ENCODE measurements around the gene OR6N1. TPM values are rescaled to one million over a fixed set of nuclear protein-coding genes. Genes with fewer than 3 reads are reported as not detected.

Gene OR6N1, protein sequence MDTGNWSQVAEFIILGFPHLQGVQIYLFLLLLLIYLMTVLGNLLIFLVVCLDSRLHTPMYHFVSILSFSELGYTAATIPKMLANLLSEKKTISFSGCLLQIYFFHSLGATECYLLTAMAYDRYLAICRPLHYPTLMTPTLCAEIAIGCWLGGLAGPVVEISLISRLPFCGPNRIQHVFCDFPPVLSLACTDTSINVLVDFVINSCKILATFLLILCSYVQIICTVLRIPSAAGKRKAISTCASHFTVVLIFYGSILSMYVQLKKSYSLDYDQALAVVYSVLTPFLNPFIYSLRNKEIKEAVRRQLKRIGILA
- polyA plus RNA-seq (2013, experiment 1 of 2), result not detected
- polyA plus RNA-seq (2013, experiment 2 of 2), result not detected

DNA sequence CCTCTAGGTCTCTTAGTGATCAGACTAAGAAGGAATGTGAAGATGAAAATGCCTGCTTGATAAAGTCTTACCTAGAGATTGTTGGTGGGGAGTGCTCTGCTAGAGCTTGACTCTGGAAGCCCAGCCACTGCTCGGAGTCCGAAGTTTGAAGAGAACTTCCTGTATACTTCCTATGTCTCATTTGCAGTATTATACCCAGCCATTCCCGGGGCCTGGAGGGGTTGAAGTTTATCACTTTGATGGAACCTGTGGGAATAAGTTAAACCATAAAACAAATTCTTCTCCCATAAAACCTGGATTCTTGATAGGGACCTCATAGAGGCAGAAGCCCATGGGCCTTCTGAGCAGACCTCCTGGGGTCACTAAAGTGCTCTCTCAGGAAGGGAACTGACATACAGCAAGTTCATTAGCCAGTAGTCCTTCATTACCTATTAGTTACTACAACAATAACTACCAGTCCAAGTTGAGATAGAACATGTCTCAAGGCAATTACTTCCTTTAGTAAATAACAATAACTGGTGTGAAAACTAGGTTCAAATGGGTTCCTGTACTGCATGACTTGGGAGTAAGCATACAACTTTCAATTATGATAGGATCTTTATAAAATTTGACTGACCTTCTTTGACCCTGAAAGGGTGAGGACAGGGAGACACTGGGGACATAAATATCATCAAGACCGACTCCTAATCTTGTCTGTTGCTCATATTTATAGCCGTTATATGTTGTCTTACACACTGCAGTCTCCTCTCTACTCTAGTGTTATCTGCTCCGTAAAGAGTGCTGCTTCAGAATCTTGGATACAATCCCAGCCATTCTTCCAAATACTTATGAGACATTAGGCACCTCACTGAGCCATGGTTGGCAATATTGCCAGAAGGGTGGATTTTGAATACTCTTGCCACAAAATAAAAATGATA, at the start of gene OR6N1:
Gene OR6N1 (minus strand): TSS at position 246 of the 917 bp plus-strand sequence. CDS start 5,513 bp downstream, outside the sequence.
- no peaks in the 10 kb centered on the region for H3K4me1 ChIP-seq (ENCODE audit: insufficient read depth, low read length)
- no peaks in the 10 kb centered on the region for H3K9me3 ChIP-seq (ENCODE audit: insufficient read depth, low read depth, low read length)
- WGBS, result 91% methylated on average over 5 of the region's 6 CpGs
- H3K36me3 ChIP-seq (ENCODE audit: insufficient read depth, low read length), result no peaks in the 10 kb centered on the region
- no peaks in the 10 kb centered on the region for H3K27me3 ChIP-seq (ENCODE audit: insufficient read depth, low read length)
- no peak within 1 kb of the TSS for H3K27ac ChIP-seq (ENCODE audit: low read depth, low read length)
- H3K4me3 ChIP-seq (ENCODE audit: low read length), result no peak within 1 kb of the TSS
- no peak within 1 kb of the TSS for H3K9ac ChIP-seq (ENCODE audit: low read depth, low read length)

DNA sequence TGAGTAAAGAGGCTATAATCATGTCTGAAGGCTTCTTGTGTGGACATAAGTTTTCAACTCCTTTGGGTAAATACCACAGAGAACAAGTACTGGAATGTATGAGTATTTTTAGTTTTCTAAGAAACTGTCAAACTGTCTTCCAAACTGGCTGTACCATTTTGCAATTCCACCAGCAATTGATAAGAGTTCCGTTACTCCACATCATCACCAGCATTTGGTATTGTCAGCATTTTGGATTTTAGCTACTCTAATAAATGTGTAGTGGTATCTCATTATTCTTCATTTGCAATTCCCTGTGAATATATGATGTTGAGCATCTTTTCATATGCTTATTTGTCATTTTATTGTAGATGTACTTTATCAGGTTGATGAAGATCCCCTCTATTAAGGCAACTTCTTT, 49.7 kb upstream of the OR6N1 start:
- H3K36me3 ChIP-seq (ENCODE audit: insufficient read depth, low read length), result no peaks in the 10 kb centered on the region
- H3K4me3 ChIP-seq (ENCODE audit: low read length), result no peak overlapping the region
- no peaks in the 10 kb centered on the region for H3K27me3 ChIP-seq (ENCODE audit: insufficient read depth, low read length)
- H3K4me1 ChIP-seq (ENCODE audit: insufficient read depth, low read length), result no peaks in the 10 kb centered on the region
- no peak overlapping the region for H3K27ac ChIP-seq (ENCODE audit: low read depth, low read length)
- no peak overlapping the region for H3K9ac ChIP-seq (ENCODE audit: low read depth, low read length)
- H3K9me3 ChIP-seq (ENCODE audit: insufficient read depth, low read depth, low read length), result no peaks in the 10 kb centered on the region
- no CpG with 5 or more reads among the region's 1 CpG for WGBS

DNA sequence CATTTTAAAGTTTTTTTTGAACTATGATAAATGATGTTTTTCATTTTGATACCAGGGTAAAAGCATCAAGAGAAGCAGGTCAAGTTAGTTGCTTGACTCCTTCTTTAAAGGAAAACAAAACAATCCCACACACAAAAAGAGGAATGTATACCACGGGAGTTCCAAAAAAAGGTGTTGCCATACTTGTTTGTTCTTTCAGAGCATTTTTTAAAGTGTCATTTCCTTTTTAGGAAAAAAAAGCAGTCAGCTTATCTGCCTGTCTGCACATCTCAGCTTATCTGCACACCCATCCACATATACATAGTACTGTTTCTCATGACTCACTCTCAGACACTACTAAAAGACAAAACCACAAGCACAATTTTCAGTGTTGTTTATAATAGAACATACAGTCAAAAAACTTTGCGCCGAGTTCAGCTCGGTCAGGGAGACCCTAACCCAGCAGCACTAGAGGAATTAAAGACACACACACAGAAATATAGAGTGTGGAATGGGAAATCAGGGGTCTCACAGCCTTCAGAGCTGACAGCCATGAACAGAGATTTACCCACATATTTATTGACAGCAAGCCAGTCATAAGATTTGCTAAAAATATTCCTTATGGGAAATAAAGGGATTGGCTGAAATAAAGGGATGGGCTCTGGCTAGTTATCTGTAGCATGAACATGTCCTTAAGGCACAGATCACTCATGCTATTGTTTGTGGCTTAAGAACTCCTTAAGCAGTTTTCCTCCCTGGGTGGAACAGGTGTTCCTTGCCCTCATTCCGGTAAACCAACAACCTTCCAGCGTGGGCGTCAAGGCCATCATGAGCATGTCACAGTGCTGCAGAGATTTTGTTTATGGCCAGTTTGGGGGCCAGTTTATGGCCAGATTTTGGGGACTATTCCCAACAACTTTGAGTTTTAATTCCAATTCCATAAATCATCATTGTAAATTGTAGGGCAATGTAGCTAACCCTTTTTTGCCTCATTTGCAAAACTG, 47.8 kb upstream of the OR6N1 start:
- Histone ChIP-seq H3K27ac (ENCODE audit: low read depth, low read length) (no peak overlapping the region), H3K27me3 (ENCODE audit: insufficient read depth, low read length) (no peaks in the 10 kb centered on the region), H3K9me3 (ENCODE audit: insufficient read depth, low read depth, low read length) (no peaks in the 10 kb centered on the region), H3K9ac (ENCODE audit: low read depth, low read length) (no peak overlapping the region), H3K36me3 (ENCODE audit: insufficient read depth, low read length) (no peaks in the 10 kb centered on the region), H3K4me1 (ENCODE audit: insufficient read depth, low read length) (no peaks in the 10 kb centered on the region), H3K4me3 (ENCODE audit: low read length) (no peak overlapping the region)
- WGBS, result 85% methylated on average over 4 of the region's 7 CpGs

DNA sequence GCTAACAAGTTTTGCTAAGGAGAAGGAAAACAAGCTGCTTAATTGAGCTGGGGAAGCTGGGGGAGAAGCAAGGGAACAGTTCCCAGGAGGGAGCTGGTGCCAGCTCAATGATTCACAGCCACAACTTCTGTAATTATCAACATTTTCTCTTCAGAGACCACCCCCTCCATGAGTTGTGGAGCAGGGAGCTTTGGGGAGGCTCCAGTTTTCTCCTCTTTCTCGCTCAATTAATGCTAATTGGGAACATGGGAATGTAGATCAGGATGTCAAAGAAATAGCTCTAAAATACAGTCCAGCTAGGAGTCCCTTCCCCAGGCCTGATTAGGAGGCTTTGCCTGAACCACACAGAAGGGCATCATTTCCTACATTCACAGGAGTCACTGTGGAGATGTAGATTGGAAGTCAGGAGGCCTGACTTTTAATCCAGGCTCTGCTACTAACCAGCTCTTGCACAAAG, 47.0 kb upstream of the OR6N1 start:
- Histone ChIP-seq H3K4me3 (ENCODE audit: low read length) (no peak overlapping the region), H3K27ac (ENCODE audit: low read depth, low read length) (no peak overlapping the region), H3K9me3 (ENCODE audit: insufficient read depth, low read depth, low read length) (no peaks in the 10 kb centered on the region), H3K36me3 (ENCODE audit: insufficient read depth, low read length) (no peaks in the 10 kb centered on the region), H3K4me1 (ENCODE audit: insufficient read depth, low read length) (no peaks in the 10 kb centered on the region), H3K27me3 (ENCODE audit: insufficient read depth, low read length) (no peaks in the 10 kb centered on the region), H3K9ac (ENCODE audit: low read depth, low read length) (no peak overlapping the region)
- WGBS, result no CpG with 5 or more reads among the region's 1 CpG

DNA sequence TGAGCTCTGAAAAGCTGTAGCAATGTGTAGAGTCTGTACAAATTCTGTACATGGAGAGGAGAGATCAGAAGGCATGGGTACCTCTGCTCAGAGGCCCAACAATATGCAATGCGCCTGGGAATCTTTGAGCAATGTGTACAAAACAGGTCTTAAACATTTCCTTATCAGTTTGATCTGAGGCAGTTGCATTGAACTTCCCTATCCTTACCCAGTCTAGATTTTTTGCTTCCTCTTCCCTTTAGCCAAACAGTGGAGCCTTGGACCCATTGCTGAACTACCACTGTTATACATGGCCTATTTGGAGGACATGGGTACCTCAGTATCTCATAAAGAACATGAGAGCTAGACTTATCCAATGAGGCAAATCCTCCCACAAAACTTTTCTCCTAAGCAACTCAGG, 46.6 kb upstream of the OR6N1 start:
- Histone ChIP-seq H3K4me3 (ENCODE audit: low read length) (no peak overlapping the region), H3K27ac (ENCODE audit: low read depth, low read length) (no peak overlapping the region), H3K9ac (ENCODE audit: low read depth, low read length) (no peak overlapping the region), H3K9me3 (ENCODE audit: insufficient read depth, low read depth, low read length) (no peaks in the 10 kb centered on the region), H3K4me1 (ENCODE audit: insufficient read depth, low read length) (no peaks in the 10 kb centered on the region), H3K27me3 (ENCODE audit: insufficient read depth, low read length) (no peaks in the 10 kb centered on the region), H3K36me3 (ENCODE audit: insufficient read depth, low read length) (no peaks in the 10 kb centered on the region)
- WGBS, result 91% methylated on average over 1 of the region's 1 CpG

DNA sequence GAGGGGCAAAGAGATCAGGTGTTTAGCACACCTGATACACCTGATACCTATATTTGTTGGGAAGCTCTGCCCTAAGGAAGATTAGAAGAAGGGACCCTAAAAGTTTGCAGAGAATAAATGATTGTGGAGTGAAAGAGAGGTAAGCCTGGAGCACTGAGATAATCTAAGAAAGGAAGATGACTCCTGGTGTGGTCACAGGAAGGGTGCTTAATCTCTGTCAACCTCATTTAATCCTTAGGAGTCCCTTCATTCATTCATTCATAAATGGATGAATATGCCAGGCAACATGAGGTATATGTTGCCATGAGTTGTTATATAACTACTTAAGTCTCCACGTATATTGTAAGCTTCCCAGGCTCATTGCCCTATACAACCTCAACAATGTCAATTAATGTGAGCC, 43.0 kb upstream of the OR6N1 start:
- Histone ChIP-seq H3K4me3 (ENCODE audit: low read length) (no peak overlapping the region), H3K9me3 (ENCODE audit: insufficient read depth, low read depth, low read length) (no peaks in the 10 kb centered on the region), H3K27me3 (ENCODE audit: insufficient read depth, low read length) (no peaks in the 10 kb centered on the region), H3K36me3 (ENCODE audit: insufficient read depth, low read length) (no peaks in the 10 kb centered on the region), H3K4me1 (ENCODE audit: insufficient read depth, low read length) (no peaks in the 10 kb centered on the region), H3K9ac (ENCODE audit: low read depth, low read length) (no peak overlapping the region), H3K27ac (ENCODE audit: low read depth, low read length) (no peak overlapping the region)
- no CpG with 5 or more reads among the region's 1 CpG for WGBS

DNA sequence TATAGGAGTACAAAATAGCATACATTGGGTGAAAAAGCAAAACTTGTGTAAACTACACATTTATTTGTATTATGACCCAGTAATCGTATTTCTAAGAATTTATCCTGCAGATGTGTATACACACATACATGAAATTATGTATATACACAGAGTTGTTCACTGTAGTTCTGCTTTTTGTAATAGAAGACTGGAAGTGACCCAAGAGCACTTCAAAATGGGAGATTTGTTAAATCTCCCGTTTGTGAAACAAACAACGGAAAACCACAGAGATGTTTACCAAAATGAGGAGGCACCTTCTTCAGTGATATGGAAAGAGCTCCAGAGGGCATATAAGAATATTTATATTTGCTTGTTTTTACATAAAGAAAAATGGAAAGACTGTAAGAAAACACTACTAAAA, 41.2 kb upstream of the OR6N1 start:
- H3K27me3 ChIP-seq (ENCODE audit: insufficient read depth, low read length), result no peaks in the 10 kb centered on the region
- no peak overlapping the region for H3K27ac ChIP-seq (ENCODE audit: low read depth, low read length)
- WGBS, result 83% methylated on average over 2 of the region's 3 CpGs
- H3K4me1 ChIP-seq (ENCODE audit: insufficient read depth, low read length), result no peaks in the 10 kb centered on the region
- no peak overlapping the region for H3K4me3 ChIP-seq (ENCODE audit: low read length)
- no peaks in the 10 kb centered on the region for H3K9me3 ChIP-seq (ENCODE audit: insufficient read depth, low read depth, low read length)
- no peak overlapping the region for H3K9ac ChIP-seq (ENCODE audit: low read depth, low read length)
- no peaks in the 10 kb centered on the region for H3K36me3 ChIP-seq (ENCODE audit: insufficient read depth, low read length)

DNA sequence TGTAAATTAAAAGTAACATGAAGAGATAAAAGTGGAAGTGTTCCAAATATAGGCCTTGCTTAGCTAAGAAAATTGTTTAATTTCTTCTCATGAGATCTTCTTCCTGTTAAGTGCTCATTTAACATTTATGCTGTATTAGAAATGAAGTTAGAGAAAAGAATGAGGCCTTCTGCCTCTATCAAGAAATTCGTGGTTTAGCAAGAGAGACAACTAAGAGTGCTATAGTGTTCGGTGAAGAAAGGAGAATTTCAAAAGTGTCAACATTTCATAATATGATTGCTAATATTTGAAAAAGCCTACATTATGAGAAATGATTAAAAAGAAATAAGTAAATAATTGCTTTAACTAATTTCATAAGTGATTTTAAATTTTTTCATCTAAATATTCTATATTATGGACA, 40.3 kb upstream of the OR6N1 start:
- 100% methylated on average over 2 of the region's 2 CpGs for WGBS
- H3K27ac ChIP-seq (ENCODE audit: low read depth, low read length), result no peak overlapping the region
- H3K27me3 ChIP-seq (ENCODE audit: insufficient read depth, low read length), result no peaks in the 10 kb centered on the region
- H3K4me1 ChIP-seq (ENCODE audit: insufficient read depth, low read length), result no peaks in the 10 kb centered on the region
- no peak overlapping the region for H3K9ac ChIP-seq (ENCODE audit: low read depth, low read length)
- H3K36me3 ChIP-seq (ENCODE audit: insufficient read depth, low read length), result no peaks in the 10 kb centered on the region
- H3K9me3 ChIP-seq (ENCODE audit: insufficient read depth, low read depth, low read length), result no peaks in the 10 kb centered on the region
- no peak overlapping the region for H3K4me3 ChIP-seq (ENCODE audit: low read length)

DNA sequence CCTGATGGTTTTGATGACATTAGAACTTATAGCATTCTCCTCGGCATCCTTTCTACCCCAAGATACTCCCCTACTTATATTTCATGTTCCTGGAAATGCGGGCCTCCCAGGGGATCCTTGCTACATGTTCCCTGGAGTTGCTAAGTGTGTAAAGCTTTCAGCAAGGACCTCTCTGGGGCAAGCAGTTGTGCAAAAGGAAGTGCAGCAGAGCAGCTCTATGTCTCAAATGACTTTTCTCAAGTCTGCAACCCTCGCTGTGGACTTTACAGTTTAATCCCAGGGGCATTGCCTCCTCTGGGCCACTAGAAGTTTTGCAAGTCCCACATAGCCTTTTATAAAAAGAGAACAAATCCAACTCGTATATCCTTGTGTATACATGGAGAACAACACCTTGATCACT, 38.3 kb upstream of the OR6N1 start:
- no peak overlapping the region for H3K9ac ChIP-seq (ENCODE audit: low read depth, low read length)
- H3K4me3 ChIP-seq (ENCODE audit: low read length), result no peak overlapping the region
- no peaks in the 10 kb centered on the region for H3K4me1 ChIP-seq (ENCODE audit: insufficient read depth, low read length)
- H3K27ac ChIP-seq (ENCODE audit: low read depth, low read length), result no peak overlapping the region
- no peaks in the 10 kb centered on the region for H3K27me3 ChIP-seq (ENCODE audit: insufficient read depth, low read length)
- H3K36me3 ChIP-seq (ENCODE audit: insufficient read depth, low read length), result no peaks in the 10 kb centered on the region
- 94% methylated on average over 4 of the region's 4 CpGs for WGBS
- H3K9me3 ChIP-seq (ENCODE audit: insufficient read depth, low read depth, low read length), result no peaks in the 10 kb centered on the region

DNA sequence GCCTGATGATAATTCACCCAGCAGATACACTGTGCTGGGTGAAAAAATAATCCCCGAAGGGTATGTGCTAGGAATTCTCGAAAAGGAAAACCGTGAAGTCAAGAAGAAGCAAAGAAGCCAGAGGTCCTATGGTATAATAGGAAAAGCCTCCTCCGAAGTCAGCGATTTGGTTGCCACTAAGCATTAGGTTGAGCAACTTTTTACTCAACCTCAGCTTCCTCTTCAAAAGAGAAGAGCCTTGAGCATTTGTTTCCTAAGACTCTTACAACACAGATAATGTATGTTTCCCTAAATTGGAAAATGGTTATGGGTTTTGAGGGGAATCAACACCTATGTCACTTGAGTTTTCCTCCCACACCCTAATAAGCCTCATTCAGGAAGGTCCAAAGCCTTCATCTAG, 37.9 kb upstream of the OR6N1 start:
- Histone ChIP-seq H3K27ac (ENCODE audit: low read depth, low read length) (no peak overlapping the region), H3K36me3 (ENCODE audit: insufficient read depth, low read length) (no peaks in the 10 kb centered on the region), H3K9me3 (ENCODE audit: insufficient read depth, low read depth, low read length) (no peaks in the 10 kb centered on the region), H3K27me3 (ENCODE audit: insufficient read depth, low read length) (no peaks in the 10 kb centered on the region), H3K4me3 (ENCODE audit: low read length) (no peak overlapping the region), H3K4me1 (ENCODE audit: insufficient read depth, low read length) (no peaks in the 10 kb centered on the region), H3K9ac (ENCODE audit: low read depth, low read length) (no peak overlapping the region)
- WGBS, result 95% methylated on average over 5 of the region's 5 CpGs
